GM12878 (cell line): ENCODE measurements around the gene BDH1. TPM values are rescaled to one million over a fixed set of nuclear protein-coding genes. Genes with fewer than 3 reads are reported as not detected.

Source experiments
- polyA plus RNA-seq, 11 experiments: library from polyadenylated mRNA; depleted of rRNA in 4 of 11; unstranded in 6 of 11; stranded (reverse) in 5 of 11; fragments of >200 nt; fragmentation: Nextera tagmentation in 4 of 11; fragmentation: Illumina TruSeq in 1 of 11; extraction: Ambion mirVana in 4 of 11; extraction: Trizol in 1 of 11; gene quantifications; 1 replicate in 1 of 11; 2 replicates in 10 of 11; pipeline versions ENCODE4 v1.2.1 to v1.2.3, GENCODE V29; 2011 to 2016; ENCODE audit warnings: inconsistent platforms in 2 of 11, missing spikeins in 2 of 11, low read depth in 1 of 11
- small RNA-seq: library from RNA; depleted of rRNA; stranded (forward); fragments of <200 nt; gene quantifications from one replicate; pipeline ENCODE3, GENCODE V24; 2014
- total RNA-seq, 4 experiments: library from RNA; depleted of rRNA in 3 of 4; stranded (reverse); fragments of >200 nt in 3 of 4; fragmentation: Illumina TruSeq in 1 of 4; extraction: Trizol in 1 of 4; gene quantifications; 2 replicates each; pipeline versions ENCODE4 v1.2.1 to v1.2.3, GENCODE V29; 2013 to 2021

Gene BDH1
- total and polyA plus RNA-seq, 10 of the 15 experiments (the other 5 are each of a cell fraction or from before 2014, with no cell fraction given), result 11.3 to 84.5 (median 60.3) TPM

Small RNA genes lying within 50 kb of the gene (small RNA-seq; reads per million reads assigned to genes)
- not detected for gene AC132008.1

Other genes with a start within 250 kb of the BDH1 start
- gene RUBCN, start 180.9 kb upstream of the BDH1 start, total RNA-seq (2014; rRNA removed), result 39.0 and 43.9 TPM in 2 replicates
- 27.1 and 28.1 TPM in 2 replicates for gene RUBCN, start 180.9 kb upstream of the BDH1 start, total RNA-seq (2014; rRNA removed; fragmentation: Illumina TruSeq; extraction: Trizol)
- 74.8 and 79.9 TPM in 2 replicates for gene RUBCN, start 180.9 kb upstream of the BDH1 start, total RNA-seq (2021)
- gene RUBCN, start 180.9 kb upstream of the BDH1 start, polyA plus RNA-seq (2011; rRNA removed), result 15.6 and 24.0 TPM in 2 replicates
- gene RUBCN, start 180.9 kb upstream of the BDH1 start, polyA plus RNA-seq (2014; fragmentation: Illumina TruSeq; extraction: Trizol), result 36.9 and 37.1 TPM in 2 replicates
- gene RUBCN, start 180.9 kb upstream of the BDH1 start, polyA plus RNA-seq (2014; fragmentation: Nextera tagmentation; extraction: Ambion mirVana), result 10 to 100 TPM; 15.5 to 25.5 TPM
- 55.8 and 61.4 TPM in 2 replicates for gene RUBCN, start 180.9 kb upstream of the BDH1 start, polyA plus RNA-seq (2014; rRNA removed)
- 10 to 100 TPM; 51.1 to 52.5 TPM for gene RUBCN, start 180.9 kb upstream of the BDH1 start, polyA plus RNA-seq (2016; fragmentation: Nextera tagmentation; extraction: Ambion mirVana)
- 48.3 and 63.8 TPM in 2 replicates for gene FYTTD1, start 193.9 kb upstream of the BDH1 start, total RNA-seq (2014; rRNA removed)
- 61.5 and 64.6 TPM in 2 replicates for gene FYTTD1, start 193.9 kb upstream of the BDH1 start, total RNA-seq (2014; rRNA removed; fragmentation: Illumina TruSeq; extraction: Trizol)
- gene FYTTD1, start 193.9 kb upstream of the BDH1 start, total RNA-seq (2021), result 64.6 and 71.3 TPM in 2 replicates
- 43.2 and 76.1 TPM in 2 replicates for gene FYTTD1, start 193.9 kb upstream of the BDH1 start, polyA plus RNA-seq (2011; rRNA removed)
- 82.3 and 101 TPM in 2 replicates for gene FYTTD1, start 193.9 kb upstream of the BDH1 start, polyA plus RNA-seq (2014; fragmentation: Illumina TruSeq; extraction: Trizol)
- gene FYTTD1, start 193.9 kb upstream of the BDH1 start, polyA plus RNA-seq (2014; fragmentation: Nextera tagmentation; extraction: Ambion mirVana), result 10 to 100 TPM; 25.5 to 35.5 TPM
- gene FYTTD1, start 193.9 kb upstream of the BDH1 start, polyA plus RNA-seq (2014; rRNA removed), result 54.2 and 65.6 TPM in 2 replicates
- 100 to 1,000 TPM in 1 of 2 experiments, 10 to 100 TPM in 1; 98.9 to 101 TPM for gene FYTTD1, start 193.9 kb upstream of the BDH1 start, polyA plus RNA-seq (2016; fragmentation: Nextera tagmentation; extraction: Ambion mirVana)
- gene LRCH3, start 235.3 kb upstream of the BDH1 start, total RNA-seq (2014; rRNA removed), result 39.8 and 44.6 TPM in 2 replicates
- 41.5 and 50.4 TPM in 2 replicates for gene LRCH3, start 235.3 kb upstream of the BDH1 start, total RNA-seq (2014; rRNA removed; fragmentation: Illumina TruSeq; extraction: Trizol)
- gene LRCH3, start 235.3 kb upstream of the BDH1 start, total RNA-seq (2021), result 40.0 and 48.3 TPM in 2 replicates
- gene LRCH3, start 235.3 kb upstream of the BDH1 start, polyA plus RNA-seq (2011; rRNA removed), result 111 and 132 TPM in 2 replicates
- 44.9 and 49.5 TPM in 2 replicates for gene LRCH3, start 235.3 kb upstream of the BDH1 start, polyA plus RNA-seq (2014; fragmentation: Illumina TruSeq; extraction: Trizol)
- gene LRCH3, start 235.3 kb upstream of the BDH1 start, polyA plus RNA-seq (2014; fragmentation: Nextera tagmentation; extraction: Ambion mirVana), result 1 to 10 TPM; 3.9 to 7.3 TPM
- gene LRCH3, start 235.3 kb upstream of the BDH1 start, polyA plus RNA-seq (2014; rRNA removed), result 133 and 136 TPM in 2 replicates
- gene LRCH3, start 235.3 kb upstream of the BDH1 start, polyA plus RNA-seq (2016; fragmentation: Nextera tagmentation; extraction: Ambion mirVana), result 10 to 100 TPM; 26.6 to 26.8 TPM